Stimulated activated CD4-positive, alpha-beta T cell treated with anti-CD3 and anti-CD28 coated beads, Interleukin-4, amount 100 ng/mL, for 24 hours (primary cell): ENCODE data around the gene PRDX6.
A peak's percentile ranks its signal among the peaks of the same experiment; 100 is the strongest.
"Not testable (repeated sequence)": the region's sequence is repeated elsewhere in the genome, so short reads cannot be mapped to it uniquely, and the experiment has no call there.

ENCODE experiments used
- DNase-seq: peaks from one replicate; pipeline ENCODE4 v3.0.0-alpha.2; 2020

Gene PRDX6

GRCh38 chr1:173469656-173470055 is 7.5 kb upstream of the PRDX6 start:
- no peak for DNase-seq

- no peak for DNase-seq
Observed at GRCh38 chr1:173470608-173471007, 6.5 kb upstream of the PRDX6 start.

- DNase-seq = no peak
Observed at GRCh38 chr1:173473599-173474011, 3.5 kb upstream of the PRDX6 start.

GRCh38 chr1:173474097-173474779 is 2.9 kb upstream of the PRDX6 start:
- DNase-seq = no peak

- not testable (repeated sequence) for DNase-seq
Observed at GRCh38 chr1:173474780-173475421, 2.2 kb upstream of the PRDX6 start.

GRCh38 chr1:173475564-173476196 is 1.5 kb upstream of the PRDX6 start:
- peak; percentile 33 for DNase-seq

GRCh38 chr1:173476197-173476664 is 904 bp upstream of the PRDX6 start:
- no peak for DNase-seq

- peak; percentile 53 for DNase-seq
Observed at GRCh38 chr1:173476665-173477285, 360 bp upstream of the PRDX6 start.

GRCh38 chr1:173478094-173478674 is 1.0 kb downstream of the PRDX6 start:
- no peak for DNase-seq

GRCh38 chr1:173479649-173480048 is 2.5 kb downstream of the PRDX6 start:
- no peak for DNase-seq

GRCh38 chr1:173481195-173481772 is 4.1 kb downstream of the PRDX6 start:
- DNase-seq = no peak

GRCh38 chr1:173482683-173483082 is 5.5 kb downstream of the PRDX6 start:
- no peak for DNase-seq

GRCh38 chr1:173484276-173484675 is 7.1 kb downstream of the PRDX6 start:
- DNase-seq = no peak

GRCh38 chr1:173485401-173485800 is 8.3 kb downstream of the PRDX6 start:
- no peak for DNase-seq

- no peak for DNase-seq
Observed at GRCh38 chr1:173488001-173488400, 10.9 kb downstream of the PRDX6 start.

GRCh38 chr1:173489149-173489600 is 12.0 kb downstream of the PRDX6 start:
- no peak for DNase-seq

GRCh38 chr1:173489929-173490328 is 12.8 kb downstream of the PRDX6 start:
- DNase-seq = no peak

- no peak for DNase-seq
Observed at GRCh38 chr1:173491508-173491907, 14.4 kb downstream of the PRDX6 start.

GRCh38 chr1:173493125-173493524 is 16.0 kb downstream of the PRDX6 start:
- DNase-seq = not testable (repeated sequence)

- DNase-seq = no peak
Observed at GRCh38 chr1:173495609-173496267, 18.6 kb downstream of the PRDX6 start.

GRCh38 chr1:173496757-173497320 is 19.7 kb downstream of the PRDX6 start:
- DNase-seq = no peak

GRCh38 chr1:173499729-173500128 is 22.6 kb downstream of the PRDX6 start:
- DNase-seq = no peak
